Activated T-helper 1 cell treated with anti-CD3 and anti-CD28 coated beads, Interleukin-12 subunit alpha, Interleukin-12 subunit beta, Interleukin-2, Interleukin-4 antibody, amounts not matched to agents 30 ng/mL and 10 ng/mL and 1 ng/mL, durations not matched to agents 14 hours and 24 hours and 36 hours (primary cell): ENCODE results near the gene ADIPOR2. TPM values are rescaled to one million over a fixed set of nuclear protein-coding genes. Genes with fewer than 3 reads are reported as not detected.
"Not testable (repeated sequence)": the region's sequence is repeated elsewhere in the genome, so short reads cannot be mapped to it uniquely, and the experiment has no call there.

Experiments used
- DNase-seq: peaks from one replicate; pipeline ENCODE4 v3.0.0; 2021; ENCODE audit warnings: low spot score
- H3K27ac Mint-ChIP-seq: one replicate; pipeline ENCODE4 v1.8.0; 2021; ENCODE audit warnings: mild to moderate bottlenecking, mixed read lengths
- H3K27me3 Mint-ChIP-seq: one replicate; pipeline ENCODE4 v1.8.0; 2022; ENCODE audit warnings: mild to moderate bottlenecking, moderate library complexity, mixed read lengths; ENCODE audit not compliant: insufficient read depth
- H3K36me3 Mint-ChIP-seq: one replicate; pipeline ENCODE4 v1.8.0; 2021; ENCODE audit warnings: low read depth, mixed read lengths
- H3K4me1 Mint-ChIP-seq: one replicate; pipeline ENCODE4 v1.8.0; 2021; ENCODE audit warnings: low read depth, mixed read lengths
- H3K4me3 Mint-ChIP-seq: one replicate; pipeline ENCODE4 v1.8.0; 2021; ENCODE audit warnings: mild to moderate bottlenecking, moderate library complexity, mixed read lengths
- H3K9me3 Mint-ChIP-seq: one replicate; pipeline ENCODE4 v1.8.0; 2021; ENCODE audit warnings: mixed read lengths
- intact Hi-C: fragments of 100-400 bp; cut with micrococcal nuclease; formaldehyde crosslinking; loops from one replicate; pipeline ENCODE4 v1.15.1; 2024
- total RNA-seq: library from RNA; stranded (reverse); gene quantifications from 2 replicates; pipeline ENCODE4 v1.2.3, GENCODE V29; 2022

Gene ADIPOR2
- total RNA-seq, 1 donor from 2014 or later: 69.4 TPM

GRCh38 chr12:1697271-1697670, 6.4 kb downstream of the ADIPOR2 start:
- Mint-ChIP-seq H3K27ac (no peak overlapping the region), H3K9me3 (no peaks in the 10 kb centered on the region), H3K4me3 (no peak overlapping the region), H3K4me1 (peaks cover 50% of the 10 kb centered on the region), H3K27me3 (no peaks in the 10 kb centered on the region), H3K36me3 (peaks cover 23% of the 10 kb centered on the region)
- DNase-seq: no peak
- intact Hi-C loops: loop anchor here (10.0 kb wide), 1 partner anchor 752 kb away; the partner anchor contains the start of gene RAD52

- Mint-ChIP-seq H3K27ac (no peak overlapping the region), H3K36me3 (peaks cover 16% of the 10 kb centered on the region), H3K4me1 (peaks cover 47% of the 10 kb centered on the region), H3K9me3 (no peaks in the 10 kb centered on the region), H3K4me3 (no peak overlapping the region), H3K27me3 (no peaks in the 10 kb centered on the region)
- no peak for DNase-seq
- intact Hi-C loops: loop anchor here (10.0 kb wide), 1 partner anchor 754 kb away; the partner anchor contains the start of gene RAD52
These were observed 7.8 kb downstream of the ADIPOR2 start for GRCh38 chr12:1698720-1699119.

- no peaks in the 10 kb centered on the region for H3K9me3 Mint-ChIP-seq
- H3K4me3 Mint-ChIP-seq: no peak overlapping the region
- H3K4me1 Mint-ChIP-seq: peaks cover 43% of the 10 kb centered on the region
- DNase-seq: no peak
- no peaks in the 10 kb centered on the region for H3K27me3 Mint-ChIP-seq
- H3K36me3 Mint-ChIP-seq: peaks cover 15% of the 10 kb centered on the region
- intact Hi-C loops: no loop called here
- H3K27ac Mint-ChIP-seq: no peak overlapping the region
These were observed 11.8 kb downstream of the ADIPOR2 start for GRCh38 chr12:1702713-1703112.

GRCh38 chr12:1703771-1704722, 13.2 kb downstream of the ADIPOR2 start:
- no peak overlapping the region for H3K4me3 Mint-ChIP-seq
- no peaks in the 10 kb centered on the region for H3K27me3 Mint-ChIP-seq
- peaks cover 1% of the 10 kb centered on the region for H3K9me3 Mint-ChIP-seq
- intact Hi-C loops: no loop called here
- no peak overlapping the region for H3K27ac Mint-ChIP-seq
- H3K36me3 Mint-ChIP-seq: peaks cover 15% of the 10 kb centered on the region
- peaks cover 49% of the 10 kb centered on the region for H3K4me1 Mint-ChIP-seq
- DNase-seq: no peak

- Mint-ChIP-seq H3K9me3 (peaks cover 5% of the 10 kb centered on the region), H3K36me3 (peaks cover 11% of the 10 kb centered on the region), H3K27ac (no peak overlapping the region), H3K4me3 (no peak overlapping the region), H3K27me3 (no peaks in the 10 kb centered on the region), H3K4me1 (peaks cover 49% of the 10 kb centered on the region)
- intact Hi-C loops: no loop called here
- no peak for DNase-seq
These were observed 15.1 kb downstream of the ADIPOR2 start for GRCh38 chr12:1705774-1706631.

GRCh38 chr12:1706632-1706980, 15.7 kb downstream of the ADIPOR2 start:
- Mint-ChIP-seq H3K4me3 (no peak overlapping the region), H3K4me1 (peaks cover 49% of the 10 kb centered on the region), H3K27me3 (no peaks in the 10 kb centered on the region), H3K27ac (no peak overlapping the region), H3K9me3 (peaks cover 5% of the 10 kb centered on the region), H3K36me3 (peaks cover 13% of the 10 kb centered on the region)
- intact Hi-C loops: no loop called here
- no peak for DNase-seq

- Mint-ChIP-seq H3K4me3 (no peak overlapping the region), H3K27ac (no peak overlapping the region), H3K27me3 (no peaks in the 10 kb centered on the region), H3K4me1 (peaks cover 49% of the 10 kb centered on the region), H3K9me3 (peaks cover 5% of the 10 kb centered on the region), H3K36me3 (peaks cover 16% of the 10 kb centered on the region)
- intact Hi-C loops: no loop called here
- no peak for DNase-seq
These were observed 16.2 kb downstream of the ADIPOR2 start for GRCh38 chr12:1707051-1707450.

- DNase-seq, H3K27ac Mint-ChIP-seq, intact Hi-C loops, H3K27me3 Mint-ChIP-seq, H3K4me3 Mint-ChIP-seq: not testable (repeated sequence)
- H3K4me1 Mint-ChIP-seq: peaks cover 31% of the 10 kb centered on the region
- peaks cover 20% of the 10 kb centered on the region for H3K9me3 Mint-ChIP-seq
- peaks cover 27% of the 10 kb centered on the region for H3K36me3 Mint-ChIP-seq
These were observed 19.1 kb downstream of the ADIPOR2 start for GRCh38 chr12:1709968-1710367.

GRCh38 chr12:1710870-1711269, 20.0 kb downstream of the ADIPOR2 start:
- Mint-ChIP-seq H3K4me1 (peaks cover 29% of the 10 kb centered on the region), H3K36me3 (peaks cover 28% of the 10 kb centered on the region), H3K9me3 (peaks cover 22% of the 10 kb centered on the region)
- intact Hi-C loops, H3K4me3 Mint-ChIP-seq, H3K27ac Mint-ChIP-seq, DNase-seq, H3K27me3 Mint-ChIP-seq: not testable (repeated sequence)

GRCh38 chr12:1711536-1712211, 20.8 kb downstream of the ADIPOR2 start:
- H3K4me3 Mint-ChIP-seq, H3K27me3 Mint-ChIP-seq, DNase-seq, H3K27ac Mint-ChIP-seq, intact Hi-C loops: not testable (repeated sequence)
- Mint-ChIP-seq H3K36me3 (peaks cover 29% of the 10 kb centered on the region), H3K4me1 (peaks cover 29% of the 10 kb centered on the region), H3K9me3 (peaks cover 24% of the 10 kb centered on the region)

- H3K4me3 Mint-ChIP-seq, DNase-seq, H3K27ac Mint-ChIP-seq, H3K27me3 Mint-ChIP-seq, intact Hi-C loops: not testable (repeated sequence)
- Mint-ChIP-seq H3K9me3 (peaks cover 24% of the 10 kb centered on the region), H3K4me1 (peaks cover 25% of the 10 kb centered on the region), H3K36me3 (peaks cover 25% of the 10 kb centered on the region)
These were observed 21.4 kb downstream of the ADIPOR2 start for GRCh38 chr12:1712305-1712704.

- H3K4me3 Mint-ChIP-seq, H3K27ac Mint-ChIP-seq, DNase-seq, H3K27me3 Mint-ChIP-seq, intact Hi-C loops: not testable (repeated sequence)
- peaks cover 25% of the 10 kb centered on the region for H3K4me1 Mint-ChIP-seq
- H3K9me3 Mint-ChIP-seq: peaks cover 24% of the 10 kb centered on the region
- peaks cover 25% of the 10 kb centered on the region for H3K36me3 Mint-ChIP-seq
These were observed 22.0 kb downstream of the ADIPOR2 start for GRCh38 chr12:1712852-1713251.
